KBM-7 (cell line): ENCODE data around the gene GOLGA6L9.
"Not testable (repeated sequence)": the region's sequence is repeated elsewhere in the genome, so short reads cannot be mapped to it uniquely, and the experiment has no call there.

ENCODE experiments used
- DNase-seq: peaks from one replicate; pipeline ENCODE4 v3.0.0-alpha.2; 2015
- in situ Hi-C: fragments of 300-500 bp; cut with MboI; formaldehyde crosslinking; loops from 2 replicates; pipeline ENCODE4 v1.14.3; 2020; ENCODE audit warnings: low sequenced_read_pairs, low pct_unique_long_range_greater_than_20kb, mixed read lengths

The GOLGA6L9 gene

DNA sequence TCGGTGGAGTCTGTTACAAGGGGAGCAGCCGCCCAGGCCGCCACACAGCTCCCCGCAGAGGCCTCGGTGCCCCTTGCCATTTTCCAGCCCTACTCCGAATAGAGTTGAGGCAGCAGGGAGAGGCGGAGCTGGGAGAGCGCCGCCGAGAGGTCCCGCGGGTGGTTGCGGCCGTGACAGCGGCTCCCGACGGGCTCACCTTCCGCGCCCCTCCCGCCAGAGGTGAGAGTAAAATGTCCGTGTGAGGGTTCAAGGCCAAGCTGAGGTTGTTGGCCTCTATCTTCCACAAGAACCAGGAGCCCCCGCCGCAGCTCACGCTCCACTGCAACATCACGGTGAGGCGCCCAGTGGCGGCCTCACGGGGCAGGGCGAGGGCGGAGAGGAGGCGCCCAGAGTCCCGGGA is 15.8 kb downstream of the GOLGA6L9 start:
- in situ Hi-C loops, DNase-seq: not testable (repeated sequence)

GRCh38 chr15:82457336-82457735 is 27.7 kb downstream of the GOLGA6L9 start:
- DNase-seq, in situ Hi-C loops: not testable (repeated sequence)

DNA sequence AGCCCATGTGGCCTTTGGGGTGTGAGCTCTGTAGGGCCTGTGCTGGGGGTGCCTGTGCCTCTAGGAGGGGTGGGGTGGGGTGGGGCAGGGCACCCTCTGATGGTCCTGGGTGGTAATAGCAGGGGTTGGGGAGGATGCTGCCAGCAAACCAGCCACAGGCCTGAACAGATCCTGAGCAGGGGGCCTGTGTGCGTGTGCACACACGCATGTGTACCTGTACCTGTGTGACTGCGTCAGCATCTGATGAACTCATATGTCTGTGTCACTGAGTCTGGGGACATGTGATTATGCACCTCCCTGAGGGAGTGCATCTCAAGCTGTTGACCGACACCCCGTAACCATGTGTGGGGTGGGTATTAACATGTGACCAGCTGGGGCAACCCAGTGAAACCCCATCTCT is 36.0 kb downstream of the GOLGA6L9 start:
- in situ Hi-C loops, DNase-seq: not testable (repeated sequence)

- DNase-seq, in situ Hi-C loops: not testable (repeated sequence)
Measured at GRCh38 chr15:82468205-82468604, 38.6 kb downstream of the GOLGA6L9 start.

DNA sequence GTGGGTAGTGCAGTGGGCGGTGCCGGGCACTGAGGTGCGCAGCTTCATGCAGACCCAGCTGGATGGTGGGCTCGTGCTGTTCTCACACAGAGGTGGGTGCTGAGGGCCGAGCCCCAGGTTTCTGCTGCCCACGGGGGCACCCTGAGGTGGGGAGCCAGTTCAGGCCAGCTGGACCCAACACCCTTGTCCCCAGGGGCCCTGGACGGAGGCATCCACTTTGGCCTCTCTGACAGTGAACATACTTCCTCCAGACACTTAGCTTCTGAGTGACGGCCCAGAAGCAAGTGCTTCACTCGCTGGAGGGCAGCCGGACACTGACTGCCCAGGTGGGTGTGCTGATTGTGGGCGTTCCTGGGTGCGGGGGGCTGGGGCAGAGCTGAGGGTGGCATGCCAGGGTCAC is 39.8 kb downstream of the GOLGA6L9 start:
- DNase-seq, in situ Hi-C loops: not testable (repeated sequence)

- DNase-seq, in situ Hi-C loops: not testable (repeated sequence)
Measured at GRCh38 chr15:82472269-82472982, 42.8 kb downstream of the GOLGA6L9 start.

- in situ Hi-C loops, DNase-seq: not testable (repeated sequence)
Measured at GRCh38 chr15:82474596-82475325, 45.1 kb downstream of the GOLGA6L9 start.

- DNase-seq, in situ Hi-C loops: not testable (repeated sequence)
Measured at GRCh38 chr15:82475345-82475967, 45.8 kb downstream of the GOLGA6L9 start.

DNA sequence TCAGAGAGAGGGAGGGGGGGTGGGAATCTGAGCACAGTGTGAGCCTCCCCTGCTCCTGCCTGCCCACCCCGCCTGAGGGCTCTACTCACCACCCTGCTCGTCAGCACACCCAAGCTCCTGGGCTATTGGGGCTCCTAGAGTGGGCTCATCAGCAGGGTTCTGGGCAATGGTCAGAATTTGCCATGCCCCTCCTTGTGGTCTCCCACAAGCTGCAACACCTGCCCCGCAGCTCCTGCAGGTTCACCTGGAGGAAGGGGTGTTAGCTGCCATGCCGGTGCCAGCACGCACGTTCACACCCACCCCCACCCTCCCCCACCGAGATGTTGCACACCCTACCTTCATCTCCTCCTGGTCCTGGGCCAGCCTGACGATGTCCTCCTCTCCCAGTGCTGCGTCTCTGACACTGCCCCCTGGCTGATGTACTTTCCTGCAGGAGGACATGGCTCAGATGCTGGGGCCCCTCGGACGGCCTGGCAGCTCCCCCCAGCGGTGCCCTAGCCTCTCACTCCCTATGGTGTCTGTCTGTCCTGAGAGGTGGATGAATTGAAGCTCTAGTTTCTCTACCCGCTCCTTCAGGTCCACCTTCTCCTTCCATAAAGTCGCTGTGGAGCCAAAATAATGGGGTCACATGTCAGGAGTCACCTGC is 47.2 kb downstream of the GOLGA6L9 start:
- DNase-seq, in situ Hi-C loops: not testable (repeated sequence)

DNA sequence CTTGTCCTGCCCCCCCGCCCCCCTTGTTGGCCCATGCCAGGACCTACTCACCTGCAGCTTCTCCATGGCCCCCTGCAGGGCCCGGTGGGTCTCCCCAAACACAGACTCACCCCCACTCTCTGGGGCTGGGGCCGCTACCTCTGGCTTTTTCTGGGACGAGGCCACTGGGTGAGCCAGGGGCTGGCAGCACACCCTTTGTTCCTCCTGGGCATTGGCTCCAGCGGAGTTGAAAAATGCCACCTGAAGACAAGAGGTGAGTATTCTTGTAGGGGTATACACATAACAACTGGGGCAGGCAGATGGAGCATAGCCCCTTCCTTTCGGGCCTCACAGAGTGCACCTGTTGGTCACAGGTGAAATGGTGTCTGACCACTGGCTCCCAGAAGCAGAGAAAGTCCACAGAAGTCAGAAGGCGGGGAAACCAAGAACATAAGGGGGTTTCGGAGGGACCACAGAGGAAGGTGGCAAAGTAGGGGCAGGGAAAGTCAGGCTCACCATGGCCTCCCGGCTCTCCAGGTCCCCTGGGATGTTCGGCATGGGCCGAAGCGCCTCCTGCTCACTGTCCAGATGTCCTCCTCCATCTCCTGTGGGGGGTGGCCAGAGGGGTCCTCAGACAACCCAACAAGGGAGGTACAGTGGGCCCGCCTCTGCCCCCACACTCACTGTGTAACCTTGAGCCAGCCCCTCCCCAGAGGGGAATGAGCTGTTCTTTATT is 47.9 kb downstream of the GOLGA6L9 start:
- in situ Hi-C loops, DNase-seq: not testable (repeated sequence)
